Nasal cavity respiratory epithelium epithelial cell of viscerocranial mucosa (primary cell): ENCODE results near the gene FAF2. TPM values are rescaled to one million over a fixed set of nuclear protein-coding genes. Genes with fewer than 3 reads are reported as not detected.

Experiments
- total RNA-seq: library from RNA; depleted of rRNA; stranded (reverse); fragments of >200 nt; gene quantifications from 2 replicates; pipeline ENCODE4 v1.2.3, GENCODE V29; 2014

Gene FAF2, protein sequence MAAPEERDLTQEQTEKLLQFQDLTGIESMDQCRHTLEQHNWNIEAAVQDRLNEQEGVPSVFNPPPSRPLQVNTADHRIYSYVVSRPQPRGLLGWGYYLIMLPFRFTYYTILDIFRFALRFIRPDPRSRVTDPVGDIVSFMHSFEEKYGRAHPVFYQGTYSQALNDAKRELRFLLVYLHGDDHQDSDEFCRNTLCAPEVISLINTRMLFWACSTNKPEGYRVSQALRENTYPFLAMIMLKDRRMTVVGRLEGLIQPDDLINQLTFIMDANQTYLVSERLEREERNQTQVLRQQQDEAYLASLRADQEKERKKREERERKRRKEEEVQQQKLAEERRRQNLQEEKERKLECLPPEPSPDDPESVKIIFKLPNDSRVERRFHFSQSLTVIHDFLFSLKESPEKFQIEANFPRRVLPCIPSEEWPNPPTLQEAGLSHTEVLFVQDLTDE
- total RNA-seq, result 49.6 and 56.2 TPM in 2 replicates

DNA sequence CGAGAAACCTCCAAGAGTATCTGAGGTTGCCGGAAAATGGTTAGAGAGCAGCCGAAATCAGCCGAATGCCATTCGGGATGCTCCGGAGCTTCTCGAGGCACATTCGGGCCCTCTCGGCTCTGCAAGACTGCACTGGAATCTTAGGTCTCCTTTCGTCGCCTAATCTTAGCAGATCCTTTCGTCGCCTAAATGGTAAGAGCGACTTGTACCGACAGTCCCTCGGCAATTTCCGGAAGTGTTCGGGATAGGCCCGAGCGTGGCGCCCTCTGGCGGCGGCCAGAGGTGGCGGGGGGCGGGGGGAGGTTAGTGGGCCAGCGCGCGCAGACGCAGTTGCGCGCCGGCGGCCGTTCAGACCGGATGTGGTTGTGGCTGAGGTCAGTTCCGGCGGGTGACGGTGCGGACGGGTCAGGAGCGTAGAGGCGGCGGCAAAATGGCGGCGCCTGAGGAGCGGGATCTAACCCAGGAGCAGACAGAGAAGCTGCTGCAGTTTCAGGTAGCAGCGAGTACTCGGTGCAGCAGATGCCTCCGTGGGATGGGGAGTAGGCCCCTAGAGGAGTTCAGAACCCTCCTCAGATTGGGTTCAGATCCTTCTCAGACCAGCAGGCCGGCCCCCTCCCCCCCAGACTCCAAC is at the start of gene FAF2:
Gene FAF2 (plus strand): TSS at position 408 of the 631 bp plus-strand sequence. CDS start 23 bp downstream, at position 431.

DNA sequence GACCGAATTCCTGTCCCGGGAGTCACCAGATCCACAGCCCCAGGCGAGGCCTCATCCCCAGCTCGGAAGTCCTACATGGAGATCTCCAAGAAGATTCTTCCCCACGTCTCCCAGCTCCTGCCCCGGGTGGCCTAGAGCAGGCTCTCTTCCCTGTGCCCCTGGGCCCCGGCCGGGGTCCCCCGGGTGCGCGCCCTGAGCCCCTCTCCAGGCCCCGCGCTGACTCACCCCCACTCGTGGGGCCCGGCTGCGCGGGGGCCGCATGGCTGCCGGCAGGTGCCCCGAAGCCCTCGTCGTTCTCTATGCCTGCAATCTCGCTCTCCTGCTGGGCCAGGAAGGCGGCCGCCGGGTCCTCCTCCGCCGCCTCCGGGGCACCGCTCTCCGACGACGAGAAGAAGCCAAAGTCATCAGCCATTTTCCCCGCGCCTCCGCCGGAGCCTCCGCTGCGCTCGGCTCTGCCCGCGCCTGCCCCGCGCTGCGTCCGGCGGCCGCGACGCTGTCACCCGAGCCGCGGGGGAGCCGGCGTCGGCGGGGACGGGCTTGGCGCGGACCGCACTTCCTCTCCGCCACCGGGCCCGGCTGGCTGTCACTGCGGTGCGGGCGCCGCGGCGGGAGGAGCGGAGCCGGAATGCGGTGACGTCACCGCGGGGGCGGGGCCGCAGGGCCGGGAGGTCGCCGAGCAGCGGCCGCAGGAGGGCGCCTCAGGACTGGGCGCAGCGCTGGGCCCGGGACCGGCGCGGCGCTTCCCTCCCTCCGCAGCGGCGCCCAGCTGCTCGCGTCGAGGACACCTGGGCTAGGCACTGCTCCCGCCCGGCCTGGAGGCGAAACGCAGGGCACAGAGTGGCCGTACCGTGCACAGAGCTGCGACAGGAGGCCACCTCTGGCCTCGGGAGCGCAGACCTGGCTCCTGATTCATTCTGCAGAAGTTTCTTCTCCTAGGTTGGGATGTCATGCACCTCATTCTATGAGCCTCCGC is 31.9 kb upstream of the FAF2 start, which contains the start of gene CLTB:
Gene CLTB (minus strand): TSS at position 588 of the 973 bp plus-strand sequence. CDS start 176 bp downstream, at position 412.

DNA sequence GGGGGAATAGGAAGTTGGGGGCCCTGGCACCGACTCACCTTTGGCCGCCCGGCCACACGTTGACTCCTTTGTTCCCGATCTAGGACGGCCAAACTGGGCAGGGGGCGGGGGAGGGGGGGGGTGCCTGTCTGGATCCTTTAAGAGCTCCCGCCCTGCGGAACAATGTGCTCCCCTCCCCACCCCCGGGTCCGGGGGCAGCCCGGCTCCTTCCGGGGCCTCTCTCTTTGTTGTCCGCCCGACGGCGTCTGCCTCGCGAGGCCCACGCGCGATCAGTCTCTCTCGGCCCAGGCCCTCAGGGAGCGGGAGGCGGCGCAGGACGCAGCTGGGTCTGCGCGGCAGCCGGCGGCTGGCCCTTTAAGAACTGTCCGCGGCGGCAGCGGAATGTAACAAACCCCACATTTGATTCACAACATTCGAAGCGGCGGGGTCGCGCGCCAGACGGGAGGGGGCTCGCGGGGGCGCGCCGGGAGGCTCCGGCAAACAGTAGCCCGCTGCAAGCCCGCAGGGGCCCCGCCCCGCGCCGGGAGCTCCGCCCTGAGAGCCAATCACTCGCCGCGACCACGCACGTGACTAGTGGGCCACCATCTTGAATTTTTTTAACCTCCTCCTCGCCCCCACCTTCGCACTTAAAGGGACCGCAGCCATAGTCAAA is 88.8 kb downstream of the FAF2 start, which contains the start of gene RNF44:
Gene RNF44 (minus strand): TSS at position 501 of the 652 bp plus-strand sequence. CDS start 4,930 bp downstream, outside the sequence.

DNA sequence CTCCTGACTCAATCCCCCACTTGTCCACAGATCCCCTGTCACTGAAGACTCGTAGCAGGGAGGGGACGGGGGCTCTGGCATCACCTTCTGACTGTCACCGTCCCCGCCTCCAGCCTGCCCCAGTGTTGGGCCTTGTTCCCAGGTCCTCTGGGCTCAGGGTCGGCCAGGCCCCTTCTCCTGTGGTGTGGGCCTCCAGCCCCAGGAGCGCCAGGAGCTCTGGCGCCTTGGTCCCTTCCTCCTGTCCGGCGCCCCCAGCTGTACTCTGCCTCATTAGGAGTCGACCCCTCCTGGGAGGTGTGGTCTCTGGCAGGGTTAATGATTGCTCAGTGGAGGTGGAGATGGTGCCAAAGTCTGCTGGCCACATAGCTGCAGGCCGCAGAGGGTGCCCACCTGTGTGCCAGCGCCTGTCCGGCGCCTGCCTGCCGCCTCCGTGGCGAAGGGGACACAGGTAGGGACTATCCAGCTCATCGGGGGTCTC is 100.8 kb downstream of the FAF2 start, which contains the start of gene CDHR2:
Gene CDHR2 (plus strand): TSS at position 376 of the 478 bp plus-strand sequence. CDS start 16,011 bp downstream, outside the sequence.

Other genes starting within 250 kb of the FAF2 start
- 1.0 and 7.3 TPM in 2 replicates for gene SIMC1, start 210.0 kb upstream of the FAF2 start, total RNA-seq
- gene KIAA1191, start 86.6 kb upstream of the FAF2 start, total RNA-seq, result 91.2 and 101 TPM in 2 replicates
- gene ARL10, start 82.9 kb upstream of the FAF2 start, total RNA-seq, result 3.4 and 9.6 TPM in 2 replicates
- gene NOP16, start 59.8 kb upstream of the FAF2 start, total RNA-seq, result 25.0 and 26.7 TPM in 2 replicates
- gene HIGD2A, start 59.6 kb upstream of the FAF2 start, total RNA-seq, result 26.3 and 32.5 TPM in 2 replicates
- gene CLTB, start 31.8 kb upstream of the FAF2 start, total RNA-seq, result 184 and 252 TPM in 2 replicates
- 3.4 and 18.5 TPM in 2 replicates for gene RNF44, start 89.0 kb downstream of the FAF2 start, total RNA-seq
- under 0.01 and 0.43 TPM in 2 replicates for gene CDHR2, start 101.0 kb downstream of the FAF2 start, total RNA-seq
- gene GPRIN1, start 161.8 kb downstream of the FAF2 start, total RNA-seq, result 3.1 and 5.1 TPM in 2 replicates
- gene SNCB, start 182.1 kb downstream of the FAF2 start, total RNA-seq, result 0.34 TPM in 1 of 2 replicates, not detected in the other
- not detected in 2 replicates for gene EIF4E1B, start 182.3 kb downstream of the FAF2 start, total RNA-seq
- gene TSPAN17, start 199.1 kb downstream of the FAF2 start, total RNA-seq, result 35.5 and 45.9 TPM in 2 replicates